GM21360 (cell line): ENCODE results near the gene ACP2.

Source experiments
- ATAC-seq: cut with Tn5 transposase; IDR thresholded peaks from one replicate; pipeline ENCODE4 v1.9.1; 2021; ENCODE audit warnings: mild to moderate bottlenecking, moderate library complexity; ENCODE audit not compliant: unreplicated experiment

Gene ACP2

GRCh38 chr11:47244448-47245350, 3.9 kb downstream of the ACP2 start:
- no peak for ATAC-seq

GRCh38 chr11:47243454-47243853, 5.2 kb downstream of the ACP2 start:
- ATAC-seq = no peak

GRCh38 chr11:47242596-47243192, 5.9 kb downstream of the ACP2 start:
- no peak for ATAC-seq

GRCh38 chr11:47241841-47242301, 6.7 kb downstream of the ACP2 start:
- no peak for ATAC-seq

DNA sequence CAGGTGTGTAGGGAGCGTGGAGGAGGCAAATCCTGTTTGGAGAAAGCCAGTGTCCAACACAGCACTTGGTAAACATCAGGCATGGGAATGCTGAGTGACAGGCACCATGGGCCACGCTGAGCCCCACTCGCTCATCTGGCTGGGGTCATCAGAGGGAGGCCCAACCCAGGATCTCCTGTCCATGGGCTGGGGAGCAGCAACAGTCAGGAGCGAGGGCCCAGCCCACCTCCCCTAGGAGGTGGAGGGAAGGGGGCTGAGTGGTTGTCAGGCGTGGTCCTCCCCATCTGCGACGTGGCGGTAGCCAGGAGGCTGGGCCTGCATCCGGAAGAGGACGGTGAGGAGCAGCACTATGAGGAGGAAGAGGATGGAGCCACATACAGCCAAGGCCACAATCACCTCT, 8.8 kb downstream of the ACP2 start:
- ATAC-seq = no peak

GRCh38 chr11:47236482-47236881, 12.1 kb downstream of the ACP2 start:
- no peak for ATAC-seq

DNA sequence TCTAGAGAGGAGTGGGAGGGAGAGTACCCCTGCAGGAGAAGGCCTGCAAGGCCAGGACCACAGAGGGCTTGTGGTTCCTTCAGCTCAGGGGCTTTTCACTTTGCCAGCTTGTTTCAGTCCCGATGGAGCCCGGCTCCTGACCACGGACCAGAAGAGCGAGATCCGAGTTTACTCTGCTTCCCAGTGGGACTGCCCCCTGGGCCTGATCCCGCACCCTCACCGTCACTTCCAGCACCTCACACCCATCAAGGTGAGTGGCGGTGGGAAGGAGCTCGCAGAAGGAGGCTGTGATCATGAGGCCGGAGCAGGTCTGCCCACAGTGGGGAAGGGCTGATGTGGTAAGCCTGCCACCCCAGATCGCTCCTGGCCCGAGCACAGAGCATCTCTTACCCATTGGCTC, 13.5 kb downstream of the ACP2 start:
- no peak for ATAC-seq

DNA sequence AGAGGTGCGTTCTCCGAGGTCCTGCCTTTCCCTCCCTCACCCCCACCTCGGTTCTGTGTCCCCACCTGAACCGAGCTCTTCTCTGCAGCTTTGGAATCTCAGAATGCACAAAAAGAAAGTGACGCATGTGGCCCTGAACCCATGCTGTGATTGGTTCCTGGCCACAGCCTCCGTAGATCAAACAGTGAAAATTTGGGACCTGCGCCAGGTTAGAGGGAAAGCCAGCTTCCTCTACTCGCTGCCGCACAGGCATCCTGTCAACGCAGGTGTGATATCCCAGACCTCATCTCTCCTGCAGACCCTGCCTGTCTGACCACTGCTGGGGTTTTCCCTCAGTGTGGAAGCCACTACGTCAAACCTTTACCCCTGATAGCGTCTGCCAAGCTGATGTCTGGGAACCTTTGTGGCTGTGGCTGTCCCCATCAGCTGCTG, 13.9 kb downstream of the ACP2 start:
- ATAC-seq = no peak

- no peak for ATAC-seq
Measured at GRCh38 chr11:47233989-47234668, 14.5 kb downstream of the ACP2 start.

- ATAC-seq = no peak
Measured at GRCh38 chr11:47233051-47233450, 15.6 kb downstream of the ACP2 start.

GRCh38 chr11:47229161-47229560, 19.5 kb downstream of the ACP2 start:
- ATAC-seq = no peak

DNA sequence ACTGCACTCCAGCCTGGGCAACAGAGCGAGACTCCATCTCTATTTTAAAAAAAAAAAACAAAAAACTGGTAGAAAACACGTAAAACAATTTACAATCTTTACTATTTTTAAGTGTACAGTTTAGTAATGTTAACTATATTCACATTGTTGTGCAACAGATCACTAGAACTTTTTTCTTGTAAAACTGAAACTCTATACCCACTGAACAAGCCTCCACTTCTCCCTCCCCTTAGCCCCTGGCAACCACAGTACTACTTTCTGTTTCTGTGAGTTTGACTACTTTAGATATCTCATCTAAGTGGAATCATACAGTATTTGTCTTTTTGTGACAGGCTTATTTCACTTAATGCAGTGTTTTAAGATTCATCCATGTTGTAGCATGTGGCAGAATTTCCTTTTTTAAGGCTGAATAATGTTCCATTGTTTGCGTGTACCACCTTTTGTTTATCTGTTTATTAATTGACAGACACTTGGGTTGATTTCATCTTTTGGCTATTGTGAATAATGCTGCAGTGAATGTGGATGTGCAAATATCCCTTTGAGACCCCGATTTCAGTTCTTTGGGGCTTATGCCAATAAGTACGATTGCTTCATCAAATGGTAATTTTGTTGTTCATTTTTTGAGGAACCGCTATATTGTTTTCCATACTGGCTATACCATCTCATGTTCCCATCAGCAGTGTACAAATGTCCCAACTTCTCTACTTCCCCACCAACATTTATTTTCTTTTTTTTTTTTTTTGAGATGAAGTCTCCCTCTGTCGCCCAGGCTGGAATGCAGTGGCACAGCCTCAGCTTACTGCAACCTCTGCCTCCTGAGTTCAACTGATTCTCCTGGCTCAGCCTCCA, 22.8 kb downstream of the ACP2 start:
- peak; percentile 81 for ATAC-seq

DNA sequence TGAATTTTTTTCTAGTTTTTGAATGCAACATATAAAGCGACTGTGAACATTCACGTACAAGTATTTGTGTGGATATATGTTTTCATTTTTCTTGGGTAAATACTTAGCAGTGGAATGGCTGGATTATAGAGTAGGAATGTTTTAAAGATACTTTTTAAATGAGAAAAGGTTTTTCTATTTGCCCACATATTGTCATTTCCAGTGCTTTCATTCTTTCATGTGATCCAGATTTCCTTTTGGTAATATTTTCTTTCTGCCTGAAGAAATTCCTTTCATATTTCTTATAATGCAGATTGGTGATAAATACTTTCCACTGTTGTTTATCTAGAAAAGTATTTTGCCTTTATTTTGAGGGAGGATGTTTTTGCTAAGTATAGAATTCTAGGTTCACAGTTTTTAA, 25.9 kb downstream of the ACP2 start:
- no peak for ATAC-seq

DNA sequence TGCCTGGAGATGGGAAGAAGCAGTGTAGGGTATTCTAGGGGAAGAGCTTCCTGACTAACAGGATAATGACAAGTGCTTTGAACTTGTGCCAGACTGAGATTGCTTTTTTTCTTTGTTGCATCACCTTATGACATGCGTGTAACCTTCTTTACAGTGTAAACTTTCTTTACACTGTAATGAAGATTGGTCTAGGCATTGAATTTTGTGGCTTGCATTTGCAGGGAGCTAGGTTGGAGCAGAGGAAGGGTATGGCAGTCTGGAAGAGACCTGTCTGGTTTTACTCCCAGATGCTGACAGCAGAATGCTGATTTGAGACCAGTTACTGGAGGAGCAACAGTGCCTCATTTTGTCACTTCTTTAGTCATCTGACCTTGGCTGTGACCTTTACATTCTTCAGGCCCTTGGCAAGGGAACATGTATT, 28.2 kb downstream of the ACP2 start:
- ATAC-seq = no peak

DNA sequence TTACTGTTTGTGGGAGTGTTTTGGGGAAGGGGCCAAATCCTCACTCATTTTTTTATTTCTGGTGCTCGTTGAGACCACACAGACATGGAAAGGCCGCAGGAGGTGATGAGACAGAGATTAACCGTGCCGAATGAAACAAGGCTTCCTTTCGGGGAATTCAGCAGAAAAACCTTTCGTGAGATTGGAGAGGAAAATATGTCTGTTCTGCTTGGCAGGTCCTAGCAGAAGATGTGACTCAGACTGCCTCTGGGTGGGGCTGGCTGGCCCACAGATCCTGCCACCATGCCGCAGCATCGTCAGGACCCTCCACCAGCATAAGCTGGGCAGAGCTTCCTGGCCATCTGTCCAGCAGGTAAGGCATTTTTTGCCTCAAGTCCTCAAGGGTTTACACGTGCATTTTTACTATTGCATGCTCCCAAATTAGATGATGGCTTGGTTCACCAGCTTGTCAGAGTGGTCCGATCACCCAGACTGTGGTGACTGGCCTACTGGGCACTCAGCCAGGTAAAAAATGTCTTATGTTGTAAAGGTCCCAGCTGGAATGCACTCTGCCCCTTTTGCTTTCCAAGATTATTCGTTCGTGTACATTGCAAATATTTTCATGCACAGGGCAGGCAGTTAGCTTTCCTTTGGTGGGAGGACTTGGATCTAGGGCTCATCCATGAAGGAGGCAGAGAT, 32.4 kb downstream of the ACP2 start:
- ATAC-seq = peak; percentile 43

- ATAC-seq = no peak
Measured at GRCh38 chr11:47215366-47215910, 33.2 kb downstream of the ACP2 start.

DNA sequence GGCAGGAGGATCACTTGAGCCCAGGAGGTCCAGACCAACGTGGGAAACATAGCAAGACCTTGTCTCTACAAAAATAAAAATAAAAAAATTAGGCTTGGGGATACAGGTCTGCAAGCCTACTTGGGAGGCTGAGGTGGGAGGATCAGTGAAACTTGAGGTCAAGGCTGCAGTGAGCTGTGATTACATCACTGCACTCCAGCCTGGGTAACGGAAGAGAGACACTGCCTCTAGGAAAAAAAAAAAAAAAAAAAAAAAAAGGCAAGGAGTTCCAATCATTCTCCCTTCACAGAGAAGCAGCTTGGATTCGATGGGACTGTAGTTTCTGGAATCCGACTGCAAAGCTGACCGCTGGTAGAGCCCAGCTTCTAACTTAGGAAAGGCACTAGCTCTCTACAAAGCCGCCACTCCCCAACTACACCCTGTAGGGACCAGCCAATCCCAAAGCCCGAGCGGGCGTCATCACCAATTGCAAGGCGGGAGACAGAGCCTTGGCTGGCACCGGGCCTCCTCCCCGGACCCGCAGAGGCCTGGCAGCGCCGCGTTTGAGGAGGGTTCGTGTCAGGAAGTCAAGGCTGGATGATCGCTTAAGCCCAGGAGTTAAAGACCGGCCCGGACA, 34.6 kb downstream of the ACP2 start:
- ATAC-seq = peak; percentile 57

- no peak for ATAC-seq
Measured at GRCh38 chr11:47212938-47213337, 35.7 kb downstream of the ACP2 start.

DNA sequence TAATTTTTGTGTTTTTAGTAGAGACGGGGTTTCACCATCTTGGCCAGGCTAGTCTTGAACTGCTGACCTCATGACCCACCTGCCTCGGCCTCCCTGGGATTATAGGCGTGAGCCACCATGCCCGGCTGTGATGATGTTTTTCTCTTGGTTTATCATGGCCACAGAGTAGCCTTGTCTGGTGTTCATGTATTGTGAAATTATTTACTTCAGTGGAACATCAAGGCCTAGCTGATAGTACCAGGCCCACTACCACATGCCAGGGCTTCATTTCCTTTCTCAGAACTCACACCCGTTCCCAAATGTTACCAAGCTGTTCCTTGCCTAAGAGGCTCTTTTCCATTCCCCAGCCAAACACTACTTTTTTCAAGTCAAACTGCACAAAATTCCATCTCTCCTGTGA, 40.0 kb downstream of the ACP2 start:
- ATAC-seq = no peak
